ENCODE results near the gene TBXAS1.
"Not testable (repeated sequence)": the region's sequence is repeated elsewhere in the genome, so short reads cannot be mapped to it uniquely, and the experiment has no call there.

TBXAS1 gene

GRCh38 chr7:139915268-139915863 is 86.3 kb downstream of the TBXAS1 start:
- DNase-seq (ENCODE audit: low read depth) = no peak

GRCh38 chr7:139915864-139916716 is 87.0 kb downstream of the TBXAS1 start:
- DNase-seq (ENCODE audit: low read depth) = peak; percentile 20

GRCh38 chr7:139916717-139917395 is 87.8 kb downstream of the TBXAS1 start:
- no peak for DNase-seq (ENCODE audit: low read depth)

GRCh38 chr7:139917851-139918250 is 88.8 kb downstream of the TBXAS1 start:
- DNase-seq (ENCODE audit: low read depth) = no peak

GRCh38 chr7:139918480-139918879 is 89.4 kb downstream of the TBXAS1 start:
- no peak for DNase-seq (ENCODE audit: low read depth)

GRCh38 chr7:139923090-139923489 is 94.0 kb downstream of the TBXAS1 start:
- DNase-seq (ENCODE audit: low read depth) = no peak

- DNase-seq (ENCODE audit: low read depth) = no peak
These were observed 95.4 kb downstream of the TBXAS1 start for GRCh38 chr7:139924461-139924860.

GRCh38 chr7:139929221-139929620 is 100.2 kb downstream of the TBXAS1 start:
- not testable (repeated sequence) for DNase-seq (ENCODE audit: low read depth)

GRCh38 chr7:139930286-139930965 is 101.4 kb downstream of the TBXAS1 start:
- DNase-seq (ENCODE audit: low read depth) = no peak

GRCh38 chr7:139931190-139931934 is 102.3 kb downstream of the TBXAS1 start:
- DNase-seq (ENCODE audit: low read depth) = no peak

GRCh38 chr7:139932531-139932930 is 103.5 kb downstream of the TBXAS1 start:
- no peak for DNase-seq (ENCODE audit: low read depth)

GRCh38 chr7:139936760-139937310 is 107.8 kb downstream of the TBXAS1 start:
- no peak for DNase-seq (ENCODE audit: low read depth)

GRCh38 chr7:139937715-139938114 is 108.7 kb downstream of the TBXAS1 start:
- no peak for DNase-seq (ENCODE audit: low read depth)

GRCh38 chr7:139940866-139941265 is 111.8 kb downstream of the TBXAS1 start:
- DNase-seq (ENCODE audit: low read depth) = no peak

GRCh38 chr7:139941421-139941820 is 112.4 kb downstream of the TBXAS1 start:
- no peak for DNase-seq (ENCODE audit: low read depth)

- DNase-seq (ENCODE audit: low read depth) = no peak
These were observed 112.8 kb downstream of the TBXAS1 start for GRCh38 chr7:139941866-139942265.

GRCh38 chr7:139942636-139943035 is 113.6 kb downstream of the TBXAS1 start:
- no peak for DNase-seq (ENCODE audit: low read depth)

GRCh38 chr7:139943401-139943800 is 114.3 kb downstream of the TBXAS1 start:
- no peak for DNase-seq (ENCODE audit: low read depth)

GRCh38 chr7:139944248-139944647 is 115.2 kb downstream of the TBXAS1 start:
- DNase-seq (ENCODE audit: low read depth) = no peak

- no peak for DNase-seq (ENCODE audit: low read depth)
These were observed 117.5 kb downstream of the TBXAS1 start for GRCh38 chr7:139946533-139946932.

GRCh38 chr7:139947021-139947420 is 118.0 kb downstream of the TBXAS1 start:
- no peak for DNase-seq (ENCODE audit: low read depth)

Measured in stimulated activated CD8-positive, alpha-beta memory T cell treated with anti-CD3 and anti-CD28 coated beads, Interleukin-15, amount 100 ng/mL, for 1 hour (primary cell).